Measurements from ENCODE around the gene P2RX5.

Gene P2RX5

DNA sequence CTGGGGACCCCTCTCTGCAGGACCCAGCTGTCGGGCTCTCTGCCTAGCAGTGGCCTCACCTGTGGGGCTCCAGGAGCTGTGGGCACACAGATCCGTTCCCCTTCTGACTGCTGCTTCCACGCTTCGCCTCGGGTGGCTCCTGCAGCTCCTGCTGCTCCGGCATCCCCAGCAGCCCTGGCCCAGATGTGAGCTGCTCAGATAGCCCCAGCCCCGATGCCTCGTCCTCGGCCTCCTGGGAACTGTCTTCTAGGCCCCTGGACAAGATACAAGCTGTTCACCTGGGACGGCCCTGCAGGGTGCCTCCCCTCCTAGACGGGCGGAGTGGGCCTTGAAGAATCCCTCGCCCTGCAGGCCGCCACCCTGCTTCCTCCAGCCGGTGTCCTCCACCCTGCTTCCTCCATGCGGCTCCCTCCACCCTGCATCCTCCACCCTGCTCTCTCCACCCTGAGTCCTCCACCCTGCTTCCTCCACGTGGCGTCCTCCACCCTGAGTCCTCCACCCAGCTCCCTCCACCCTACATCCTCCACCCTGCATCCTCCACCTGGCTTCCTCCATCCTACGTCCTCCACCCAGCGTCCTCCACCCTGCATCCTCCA is 16.3 kb downstream of the P2RX5 start:
- no peak for DNase-seq

DNA sequence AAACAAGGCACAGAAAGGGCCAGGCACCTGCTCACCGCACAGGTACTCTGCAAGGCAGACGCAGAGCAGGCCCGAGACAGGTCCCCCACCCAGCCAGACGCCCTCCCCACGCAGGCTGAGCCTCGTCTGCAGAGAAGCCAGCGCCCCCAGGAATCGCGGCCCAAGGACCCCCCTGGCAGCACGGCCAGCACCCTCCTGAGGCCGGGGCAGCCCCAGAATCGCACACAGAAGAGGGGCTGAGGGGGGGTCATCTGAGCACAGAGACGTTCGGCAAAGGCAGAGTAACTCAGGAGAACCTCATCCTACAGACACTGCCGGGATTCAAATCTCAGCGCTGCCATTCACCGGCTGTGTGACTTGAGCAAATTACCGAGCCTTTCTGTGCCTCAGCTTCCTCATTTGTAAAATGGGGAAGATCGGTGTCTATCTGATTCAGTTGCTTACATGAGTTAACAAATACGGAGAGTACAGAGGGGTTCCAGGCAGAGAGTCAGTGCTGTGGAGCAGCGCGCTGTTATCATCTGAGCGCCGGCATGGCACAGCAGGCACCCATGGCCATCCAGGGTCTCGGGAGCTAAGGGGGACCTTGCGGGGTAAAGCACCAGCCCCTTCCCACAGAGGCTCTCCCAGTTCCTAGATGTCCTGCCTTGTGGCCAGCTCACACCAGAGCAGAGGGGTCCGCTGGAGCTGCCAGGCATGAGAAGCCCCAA is 17.0 kb downstream of the P2RX5 start:
- no peak for DNase-seq

DNA sequence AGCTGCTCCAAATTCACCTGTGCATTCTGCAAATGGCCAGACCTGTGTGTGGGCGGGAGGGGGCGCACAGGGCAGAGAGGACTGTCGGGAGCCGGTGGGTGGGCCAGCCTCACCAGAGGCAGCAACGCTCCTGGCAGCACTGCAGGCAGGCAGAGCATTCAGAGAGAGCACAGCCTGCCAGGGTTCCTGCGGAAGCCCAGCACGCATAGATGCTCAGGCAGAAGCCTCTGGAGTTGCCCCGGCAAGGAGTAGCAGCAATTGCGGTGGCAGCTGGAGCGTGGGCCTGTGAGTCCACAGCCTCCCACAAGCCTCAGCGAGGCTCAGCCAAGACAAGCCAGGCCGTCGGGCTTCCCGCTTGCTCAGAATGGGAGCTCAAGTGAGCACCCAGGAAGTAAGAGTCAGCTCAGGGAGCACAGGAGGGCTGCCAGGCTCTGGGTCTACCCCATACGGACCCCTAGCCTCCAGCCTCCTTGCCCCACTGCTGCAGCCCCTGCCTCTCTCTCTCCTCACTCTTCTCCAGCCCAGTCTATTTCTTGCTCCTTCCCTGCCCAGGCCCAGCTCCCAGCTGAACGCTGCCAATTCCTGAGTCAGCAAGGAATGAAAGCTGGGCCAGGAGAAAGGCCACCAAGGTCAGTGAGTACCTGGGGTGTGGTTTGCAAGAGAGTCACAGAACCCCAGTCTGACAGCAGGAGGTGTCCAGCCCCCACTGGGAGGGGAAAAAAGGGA is 17.7 kb downstream of the P2RX5 start:
- DNase-seq: no peak

DNA sequence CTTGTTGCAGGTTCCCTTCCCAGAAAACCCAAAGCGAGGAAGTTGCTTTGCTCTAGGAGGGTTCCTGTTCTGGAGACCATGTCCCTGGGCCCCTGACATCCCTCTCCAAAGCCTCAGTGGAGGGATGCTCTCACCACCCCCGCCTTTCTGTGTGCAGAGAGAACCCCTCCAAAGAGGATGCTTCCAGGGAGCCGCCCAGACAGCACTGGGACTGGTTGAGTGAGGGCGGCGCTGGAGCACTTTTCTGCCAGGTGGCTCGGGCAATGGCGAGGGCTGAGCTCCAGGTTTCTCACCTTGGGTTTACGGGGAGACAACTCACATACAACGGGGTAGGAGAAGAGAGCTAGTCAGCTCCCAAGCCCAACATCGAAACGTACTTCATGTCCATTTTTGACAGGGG is 20.1 kb downstream of the P2RX5 start:
- no peak for DNase-seq

DNA sequence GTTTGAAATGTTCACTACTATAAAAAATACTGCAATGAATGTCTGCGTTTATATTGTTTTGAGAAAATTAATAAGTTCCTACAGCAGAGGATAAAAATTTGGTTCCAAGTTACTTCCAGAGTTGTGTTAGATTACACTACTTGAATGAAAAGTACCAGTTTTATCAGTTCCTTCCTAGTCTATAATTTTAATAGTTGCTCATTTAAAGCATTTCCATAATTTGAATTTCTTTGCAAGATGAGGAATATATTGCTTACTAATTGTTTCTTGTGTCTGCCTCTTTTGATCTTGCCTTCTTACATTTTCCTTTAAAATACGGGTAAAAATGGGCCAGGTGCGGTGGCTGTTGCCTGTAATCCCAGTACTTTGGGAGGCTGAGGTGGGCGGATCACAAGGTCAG is 23.4 kb downstream of the P2RX5 start:
- DNase-seq: no peak

DNA sequence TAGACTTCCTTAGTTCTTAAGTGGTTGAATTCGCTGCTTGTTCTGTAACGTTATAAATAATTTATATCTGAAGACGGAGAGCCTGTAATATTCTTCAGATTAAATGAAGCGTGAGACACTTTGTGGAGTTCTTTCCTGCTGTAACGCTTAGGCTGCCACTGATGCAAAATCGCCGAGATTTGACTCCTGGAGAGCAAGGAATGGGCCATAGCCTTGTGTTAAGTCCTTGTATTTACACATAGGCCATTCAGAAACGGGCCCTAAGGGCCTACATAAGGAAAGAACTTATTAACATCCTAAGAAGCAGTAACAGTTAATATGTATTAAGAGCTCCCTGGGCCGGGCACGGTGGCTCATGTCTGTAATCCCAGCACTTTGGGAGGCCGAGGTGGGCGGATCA is 26.4 kb downstream of the P2RX5 start:
- no peak for DNase-seq

DNA sequence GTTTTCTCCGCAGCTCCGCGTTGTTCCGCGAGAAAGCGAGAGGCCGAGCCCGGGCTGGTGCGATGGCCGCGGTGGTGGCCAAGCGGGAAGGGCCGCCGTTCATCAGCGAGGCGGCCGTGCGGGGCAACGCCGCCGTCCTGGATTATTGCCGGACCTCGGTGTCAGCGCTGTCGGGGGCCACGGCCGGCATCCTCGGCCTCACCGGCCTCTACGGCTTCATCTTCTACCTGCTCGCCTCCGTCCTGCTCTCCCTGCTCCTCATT is 26.9 kb downstream of the P2RX5 start:
- no peak for DNase-seq

DNA sequence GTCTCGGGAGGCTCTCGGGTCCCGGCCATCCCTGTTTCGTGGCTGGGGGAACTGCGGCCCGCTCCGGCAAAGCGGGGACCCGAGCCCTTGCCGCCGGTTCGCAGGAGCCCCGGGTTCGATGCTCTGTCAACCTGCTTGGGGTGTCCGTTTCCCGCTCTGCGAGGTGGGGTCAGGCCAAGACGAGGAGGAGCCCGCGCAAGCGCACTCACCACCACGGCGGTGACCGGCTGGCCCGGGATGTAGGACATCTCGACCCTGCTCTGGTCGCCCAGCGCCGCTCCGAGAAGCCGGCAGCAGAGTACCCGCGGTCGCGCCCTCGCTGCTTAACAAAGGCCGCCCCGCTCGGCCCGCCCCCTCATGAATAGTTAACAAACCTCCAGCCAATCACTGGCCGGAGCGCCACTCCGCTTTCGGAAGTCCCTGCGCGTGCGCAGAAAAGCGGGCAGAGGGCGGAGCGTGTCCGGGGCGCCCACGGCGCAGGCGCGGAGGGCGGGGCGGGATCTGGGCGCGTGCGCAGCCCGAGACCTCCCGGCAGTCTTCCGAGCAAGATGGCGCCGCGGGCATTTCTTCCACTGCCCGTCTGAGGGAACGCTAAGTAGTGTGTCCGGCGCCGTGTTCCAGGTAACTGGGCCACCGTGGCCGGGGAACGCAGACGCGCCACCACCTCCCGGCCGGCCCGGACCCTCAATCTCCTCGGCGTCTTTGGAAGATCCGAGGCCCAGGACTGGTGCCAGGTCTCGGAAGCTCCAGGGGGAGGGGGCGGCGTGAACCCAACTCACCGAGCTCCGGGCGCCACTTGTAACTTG is 27.5 kb downstream of the P2RX5 start, which contains the start of the genes EMC6 and TAX1BP3:
Gene EMC6, plus strand, starts transcription at position 534 of the 806 bp plus-strand sequence. CDS start 335 bp downstream, outside the sequence.
Gene TAX1BP3, minus strand, starts transcription at position 300 of the 806 bp plus-strand sequence. Its CDS starts 52 bp downstream, at position 248.
- peak; percentile 97 for DNase-seq

DNA sequence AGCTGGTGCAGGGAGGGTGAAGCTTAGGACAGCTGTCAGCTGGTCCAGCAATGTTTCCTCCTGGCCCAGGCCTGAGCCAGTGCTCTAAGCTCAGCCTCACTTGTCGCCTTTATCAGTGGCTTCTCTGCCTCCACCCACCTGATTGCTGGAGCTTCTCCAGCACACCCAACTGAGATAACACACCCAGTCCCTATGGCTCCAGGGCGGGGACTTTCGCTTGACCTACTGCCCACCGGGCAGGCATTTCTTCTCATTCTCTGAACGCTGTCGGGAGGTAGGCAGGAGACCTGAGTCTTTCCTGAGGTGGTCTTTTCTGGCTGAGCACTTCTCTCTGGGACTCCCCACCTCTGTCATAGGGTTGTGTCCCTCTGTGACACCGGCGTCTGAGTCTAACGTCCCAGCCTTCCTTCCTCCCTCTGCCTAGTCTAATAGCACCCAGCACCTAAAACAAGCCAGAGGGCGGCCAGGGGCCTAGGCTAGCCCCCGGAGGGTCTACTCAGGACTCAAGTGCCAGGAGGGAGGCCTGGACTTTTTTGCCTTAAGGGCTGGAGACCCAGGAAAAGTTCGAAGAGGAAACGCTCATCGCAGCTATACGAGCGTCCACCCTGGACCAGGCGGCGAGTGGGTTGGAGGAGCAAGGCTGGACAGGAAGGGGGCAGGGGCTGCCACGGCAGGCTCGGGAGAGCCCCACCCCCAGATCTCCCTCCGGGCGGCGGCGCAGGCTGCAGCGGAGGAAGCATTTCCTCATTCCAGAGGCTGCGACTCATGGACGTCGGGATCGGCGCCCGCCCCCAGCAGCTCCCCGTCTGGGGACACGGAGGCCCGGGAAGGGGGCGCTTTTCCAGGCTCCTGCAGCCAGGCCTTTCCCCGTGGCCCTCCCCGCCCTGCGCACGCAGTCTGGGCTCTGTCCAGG is 28.3 kb downstream of the P2RX5 start:
- DNase-seq: peak; percentile 62

DNA sequence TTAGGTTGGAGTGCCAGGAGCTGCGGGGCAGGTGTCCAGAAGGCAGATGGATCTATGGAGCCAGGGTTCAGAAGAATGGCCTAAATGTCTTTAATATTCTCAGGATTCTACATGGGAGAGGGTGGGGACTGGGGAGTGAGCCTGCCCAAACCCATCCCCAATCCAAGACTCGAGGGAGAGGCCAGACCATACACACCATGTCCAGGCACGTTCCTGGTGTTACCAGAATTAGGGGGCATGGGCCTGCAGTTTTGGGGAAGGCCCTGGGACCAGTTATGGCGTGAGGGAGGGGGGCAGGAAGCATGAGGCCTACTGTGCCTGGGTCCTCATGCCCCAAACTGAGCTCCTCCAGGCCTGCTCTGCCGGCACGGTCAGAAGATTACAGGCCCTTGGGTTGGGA is 29.4 kb downstream of the P2RX5 start:
- DNase-seq: no peak

DNA sequence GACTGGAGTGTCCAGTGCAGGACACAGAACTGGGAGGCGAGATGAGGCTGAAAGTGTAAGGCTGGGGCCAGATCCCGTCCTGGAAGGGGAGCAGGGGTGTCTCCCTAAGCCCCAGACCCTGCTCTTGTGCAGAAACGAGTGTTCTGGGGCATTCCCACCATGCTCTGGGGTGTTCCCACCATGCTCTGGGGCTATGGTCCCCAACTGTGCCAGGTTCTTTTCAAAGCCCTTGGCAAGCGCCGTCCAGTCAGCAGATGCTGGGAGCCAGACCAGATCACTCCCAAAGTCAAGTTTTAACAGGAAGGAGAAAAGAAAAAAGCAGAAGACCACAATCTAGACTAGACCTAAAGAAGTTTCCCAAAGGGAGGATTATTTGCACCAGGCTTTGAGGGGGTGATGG is 30.1 kb downstream of the P2RX5 start:
- no peak for DNase-seq

DNA sequence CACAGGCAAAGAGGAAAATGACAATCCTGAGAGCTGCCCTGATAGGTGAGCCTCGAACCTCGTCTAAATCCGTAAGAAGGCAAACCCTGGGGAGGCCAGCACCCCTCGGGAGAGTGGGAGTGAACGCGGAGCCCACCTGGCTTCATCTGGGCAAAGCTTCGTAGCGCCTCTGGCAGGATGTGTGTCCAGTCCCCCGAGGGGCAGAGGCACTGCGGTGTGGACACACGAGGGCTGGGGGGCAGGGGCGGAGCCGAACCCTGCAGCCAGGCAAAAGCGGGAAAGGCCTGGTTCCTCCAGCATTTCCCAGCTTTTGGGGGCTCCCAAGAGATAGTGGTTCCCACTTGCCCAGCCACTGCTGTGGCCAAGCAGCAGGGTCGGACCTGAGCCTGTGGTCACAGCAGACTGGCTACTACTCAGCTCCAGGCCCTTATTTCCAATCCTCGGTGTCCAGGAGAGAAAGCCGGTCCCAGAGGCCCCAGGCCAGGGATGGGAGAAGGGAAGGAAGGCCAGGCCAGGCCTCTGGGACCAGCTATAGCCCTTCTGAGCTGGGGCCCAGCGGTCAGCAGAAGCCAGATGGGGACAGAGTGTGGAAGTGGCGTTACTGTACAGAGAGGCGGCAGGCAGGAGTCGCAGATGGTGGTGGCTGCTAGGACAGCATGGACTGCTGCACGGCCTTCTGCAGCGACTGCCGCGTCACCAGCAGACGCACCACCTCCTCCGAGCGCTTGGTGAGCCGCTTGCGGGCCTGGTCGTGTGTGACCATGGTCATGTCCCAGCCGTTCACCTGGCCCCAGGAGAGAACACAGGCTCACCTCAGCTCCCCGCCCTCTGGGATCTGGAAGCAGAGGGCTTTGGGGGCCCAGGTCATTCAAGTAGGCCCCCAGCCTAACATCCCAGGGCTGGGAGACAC is 32.6 kb downstream of the P2RX5 start:
- no peak for DNase-seq

DNA sequence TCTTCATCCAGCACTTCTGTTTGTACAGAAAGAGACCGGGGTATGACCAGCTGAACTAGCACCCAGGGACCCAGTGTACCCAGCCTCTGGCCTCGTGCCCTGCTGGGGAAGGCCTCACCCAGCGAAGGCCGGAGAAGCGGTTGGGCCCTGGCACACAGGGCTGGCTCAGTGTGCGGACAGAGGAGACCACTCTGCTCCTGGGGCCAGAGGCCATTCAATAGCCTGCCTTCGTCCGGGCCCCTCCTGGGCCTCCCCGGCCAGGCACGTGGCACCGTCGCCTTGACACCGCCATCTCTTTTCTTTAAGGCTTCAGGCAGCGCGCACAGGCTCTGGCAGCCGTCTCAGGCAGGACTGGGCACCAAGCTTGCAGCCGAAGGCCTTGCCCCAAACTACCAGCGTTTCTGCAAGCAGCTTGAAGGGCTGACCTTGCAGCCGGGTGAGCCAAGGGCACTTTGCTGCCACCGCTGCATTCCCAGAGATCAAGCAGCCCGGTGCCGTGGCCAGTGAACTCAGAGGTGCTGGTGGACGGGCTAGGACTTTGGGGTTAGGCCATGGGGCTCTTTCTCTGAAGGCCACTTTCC is 35.6 kb downstream of the P2RX5 start:
- DNase-seq: no peak

DNA sequence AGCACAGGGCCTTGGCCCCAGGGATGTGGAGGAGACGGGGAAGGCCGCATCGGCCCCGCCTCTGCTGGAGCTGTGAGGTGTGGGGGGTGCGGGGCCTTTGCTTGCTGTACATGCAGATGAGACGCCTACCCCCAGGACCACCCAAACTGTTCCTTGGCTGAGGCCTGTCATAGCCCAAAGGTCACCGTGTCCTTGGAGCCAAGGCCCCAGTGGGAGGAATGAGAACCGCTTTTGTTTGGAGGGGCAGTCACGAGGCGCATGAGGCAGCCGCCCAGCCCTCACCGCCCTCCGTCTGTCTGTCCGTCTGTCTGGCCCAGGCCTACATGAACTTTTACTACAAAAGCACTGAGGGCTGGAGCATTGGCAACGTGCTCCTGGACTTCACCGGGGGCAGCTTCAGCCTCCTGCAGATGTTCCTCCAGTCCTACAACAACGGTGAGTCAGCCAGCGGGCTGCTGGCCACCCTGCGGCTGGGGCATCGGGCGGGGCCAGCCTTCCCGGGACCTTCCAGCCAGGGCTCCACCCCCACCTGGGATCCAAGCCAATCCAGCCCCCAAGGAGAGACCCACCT is 36.3 kb downstream of the P2RX5 start:
- DNase-seq: no peak

DNA sequence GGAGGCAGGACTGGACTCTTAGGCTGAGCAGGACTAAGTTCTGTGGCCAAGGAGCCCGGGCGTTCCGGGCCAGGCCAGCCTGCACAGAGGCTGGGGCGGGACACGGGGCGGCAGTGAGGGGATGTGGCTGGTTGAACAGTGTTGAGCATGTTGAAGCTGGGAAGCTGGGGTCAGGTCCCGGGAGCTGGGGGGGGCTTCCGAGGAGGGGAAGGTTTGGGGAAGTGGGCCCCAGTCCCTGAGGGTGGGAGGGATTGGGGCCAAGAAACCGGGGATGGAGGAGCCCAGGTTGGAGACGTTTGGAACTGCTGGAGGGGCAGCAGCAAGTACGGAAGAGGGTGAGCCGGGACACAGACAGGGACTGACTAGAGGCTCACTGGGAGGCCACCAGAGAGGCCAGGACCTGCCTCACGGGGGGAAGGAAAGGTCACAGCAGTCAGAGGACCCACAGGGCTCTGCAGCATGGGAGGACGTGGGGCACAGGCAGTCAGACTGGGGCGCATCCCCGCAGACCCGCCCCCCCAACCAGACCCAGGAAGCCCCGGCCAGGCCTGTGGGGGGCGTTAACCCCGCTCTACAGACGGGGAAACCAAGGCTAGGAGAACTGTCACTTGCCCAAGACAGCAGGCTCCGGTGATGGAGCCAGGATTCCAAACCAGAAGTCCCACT is 37.0 kb downstream of the P2RX5 start:
- no peak for DNase-seq

DNA sequence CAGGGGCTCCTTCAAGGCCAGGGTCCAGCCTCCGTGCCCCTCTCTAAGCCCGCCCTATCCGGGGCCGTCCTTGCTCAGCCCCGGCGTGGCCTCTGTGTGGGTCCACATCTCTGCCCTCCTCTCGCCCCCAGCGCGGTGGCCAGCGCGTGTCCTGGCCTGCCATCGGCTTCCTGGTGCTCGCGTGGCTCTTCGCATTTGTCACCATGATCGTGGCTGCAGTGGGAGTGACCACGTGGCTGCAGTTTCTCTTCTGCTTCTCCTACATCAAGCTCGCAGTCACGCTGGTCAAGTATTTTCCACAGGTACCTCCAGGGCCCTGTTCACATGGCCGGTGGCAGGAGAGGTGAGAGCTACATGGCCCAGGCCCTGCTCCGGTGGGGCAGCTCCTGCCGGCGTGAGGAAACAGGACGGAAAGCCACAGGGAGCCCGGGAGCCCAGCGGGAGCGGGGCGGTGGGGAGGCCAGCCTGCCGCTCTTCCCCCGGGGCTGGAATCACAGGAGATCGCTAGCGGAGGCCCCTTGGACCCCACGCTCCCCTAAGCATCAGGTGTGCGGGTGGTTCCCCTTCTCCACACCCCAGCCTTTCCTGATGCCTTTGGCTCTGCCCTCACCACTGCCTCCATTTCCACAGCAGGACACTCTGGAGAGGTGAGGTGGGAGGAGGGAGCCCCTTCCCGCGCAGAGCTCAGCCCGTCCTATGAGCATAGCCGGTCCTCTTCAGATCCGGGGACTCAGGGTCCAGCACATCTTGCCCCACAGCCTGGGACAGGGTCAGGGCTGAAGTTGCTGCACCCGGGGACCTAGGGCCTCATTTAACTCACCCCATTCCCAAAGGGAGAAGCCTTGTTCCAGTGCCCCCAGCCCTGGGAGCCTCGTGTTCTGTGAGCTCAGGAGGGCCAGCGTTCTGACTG is 37.8 kb downstream of the P2RX5 start:
- DNase-seq: no peak

DNA sequence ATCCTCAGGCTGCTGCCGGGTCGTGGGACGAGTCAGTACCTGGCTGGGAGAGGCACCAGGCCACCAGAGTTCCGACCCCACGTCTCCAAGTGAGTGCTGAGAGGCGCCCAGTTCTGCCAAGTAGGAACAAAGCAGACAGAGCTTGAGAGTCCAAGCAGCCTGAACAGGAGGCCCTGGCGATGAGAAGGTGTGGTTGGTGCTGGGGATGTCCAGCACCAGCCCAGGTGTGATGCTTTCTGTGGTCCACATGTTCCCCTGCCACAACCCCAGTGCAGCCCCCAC is 38.4 kb downstream of the P2RX5 start:
- DNase-seq: no peak

DNA sequence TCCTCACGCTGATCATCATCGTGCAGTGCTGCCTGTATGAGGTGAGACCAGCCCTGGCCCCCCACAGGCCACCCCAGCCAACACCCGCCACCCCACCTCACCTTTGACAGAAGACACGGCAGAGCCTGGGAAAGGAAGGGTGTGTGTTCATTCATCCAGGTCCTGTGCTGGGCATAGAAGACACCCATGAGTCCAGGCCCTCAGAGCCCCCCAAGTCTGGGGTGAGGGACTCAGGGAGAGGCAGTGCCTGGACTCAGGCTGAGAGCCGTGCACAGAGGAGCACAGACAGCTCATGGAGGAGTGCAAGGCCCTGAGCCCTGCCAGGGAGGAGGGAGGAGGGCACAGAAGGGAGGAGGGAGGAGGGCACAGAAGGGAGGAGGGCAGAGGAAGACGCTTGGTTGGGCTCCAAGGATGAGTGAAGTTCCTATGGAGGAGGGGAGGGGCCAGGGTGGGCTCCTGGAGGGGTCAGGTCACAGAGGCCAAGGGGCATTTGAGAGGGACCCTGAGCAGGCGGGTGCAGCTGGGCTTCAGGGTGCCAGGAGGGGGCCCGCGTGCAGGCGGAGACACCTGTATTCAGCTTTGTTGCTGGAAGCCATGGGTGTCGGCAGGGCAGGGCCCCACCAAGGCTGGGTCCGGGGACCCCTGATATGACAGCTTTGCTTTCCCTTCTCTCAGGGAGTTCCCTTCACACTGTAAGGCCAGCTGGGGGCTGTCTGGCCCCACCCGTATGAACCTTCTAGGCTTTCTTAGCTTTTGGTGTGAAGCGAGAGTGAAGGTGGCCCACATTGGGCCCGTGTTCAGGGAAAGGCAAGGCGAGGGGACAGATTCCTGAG is 39.0 kb downstream of the P2RX5 start:
- DNase-seq: no peak
